GM15510 (cell line): ENCODE data around the gene QSOX2.

Source experiments
- POLR2A ChIP-seq: IDR thresholded peaks from 3 replicates; pipeline ENCODE4 v1.6.1; 2011; ENCODE audit warnings: borderline replicate concordance; ENCODE audit not compliant: insufficient read length; ENCODE audit errors: extremely low read depth

Gene QSOX2

GRCh38 chr9:136228107-136228875 is 17.3 kb downstream of the QSOX2 start:
- no peak for TF ChIP-seq POLR2A

GRCh38 chr9:136226680-136227407 is 18.8 kb downstream of the QSOX2 start:
- no peak for TF ChIP-seq POLR2A

GRCh38 chr9:136225748-136226679 is 19.6 kb downstream of the QSOX2 start:
- TF ChIP-seq POLR2A: no peak

DNA sequence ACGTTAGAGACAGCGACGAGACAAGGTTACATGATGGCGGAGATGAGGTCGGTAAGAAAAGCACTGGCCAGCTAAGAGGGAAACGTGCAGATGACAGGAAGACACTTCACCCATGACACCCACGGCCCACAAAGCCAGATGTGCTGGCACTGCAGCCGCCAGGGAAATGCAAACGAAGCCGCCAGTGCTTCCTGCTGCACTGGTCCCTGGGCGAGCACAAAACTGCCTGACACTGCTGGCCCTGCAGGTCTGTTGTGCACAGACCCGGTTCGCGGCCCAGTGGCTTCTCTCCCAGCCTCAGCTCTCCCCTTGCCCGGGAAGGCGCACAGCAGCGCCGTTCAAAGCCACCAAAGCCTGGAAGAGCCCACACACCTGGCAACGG is 20.3 kb downstream of the QSOX2 start:
- TF ChIP-seq POLR2A: peak; percentile 40

GRCh38 chr9:136223871-136224640 is 21.6 kb downstream of the QSOX2 start:
- TF ChIP-seq POLR2A: no peak

DNA sequence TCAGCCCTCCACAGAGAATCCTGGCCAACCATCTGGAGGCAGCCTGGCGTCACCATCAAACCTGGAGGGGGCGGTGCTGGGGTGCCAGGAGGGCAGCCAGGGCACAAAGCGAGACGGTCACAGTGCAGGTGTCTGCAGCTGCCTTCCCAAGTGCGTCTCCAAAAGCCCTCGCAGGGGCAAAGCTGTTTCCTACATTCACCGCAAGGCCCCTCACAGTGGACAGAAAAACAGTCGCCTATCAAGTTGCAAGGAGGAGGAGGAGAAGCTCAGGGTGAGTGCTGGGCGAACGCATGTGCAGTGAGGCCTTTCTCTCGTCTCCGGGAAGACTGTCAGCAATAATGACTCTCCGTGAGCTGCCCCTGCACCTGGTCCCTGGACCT is 22.7 kb downstream of the QSOX2 start:
- TF ChIP-seq POLR2A: no peak

GRCh38 chr9:136222166-136222905 is 23.3 kb downstream of the QSOX2 start:
- TF ChIP-seq POLR2A: no peak

DNA sequence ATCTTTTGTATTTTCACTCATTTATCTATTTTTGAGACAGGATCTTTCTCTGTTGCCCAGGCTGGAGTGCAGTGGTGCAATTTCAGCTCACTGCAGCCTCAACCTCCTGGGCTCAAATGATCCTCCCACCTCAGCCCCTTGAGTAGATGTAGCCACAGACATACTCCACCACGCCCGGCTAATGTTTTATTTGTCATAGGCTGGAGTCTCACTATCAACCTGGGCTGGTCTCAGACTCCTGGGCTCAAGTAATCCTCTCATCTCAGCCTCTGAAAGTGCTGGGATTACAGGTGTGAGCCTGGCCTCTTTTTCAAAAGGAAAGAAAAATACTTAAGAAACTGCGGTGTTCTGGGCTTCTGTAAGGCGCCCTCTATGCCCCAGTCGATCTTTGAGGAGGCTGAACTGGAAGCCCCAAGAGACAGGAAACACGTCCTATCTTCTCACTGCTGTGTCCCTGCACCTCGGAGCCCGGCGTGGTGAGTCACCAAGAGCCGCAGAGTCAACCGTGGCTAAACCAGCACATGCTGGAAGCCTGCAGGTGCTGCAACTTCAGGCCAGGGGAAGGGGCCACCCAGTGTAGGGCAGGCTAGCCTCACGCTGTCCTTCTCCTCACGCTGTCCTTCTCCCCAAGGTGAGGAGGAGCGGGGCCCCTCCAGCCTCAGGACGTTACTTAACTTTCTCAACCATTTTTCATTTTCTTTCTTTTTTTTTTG is 25.4 kb downstream of the QSOX2 start:
- TF ChIP-seq POLR2A: no peak

- no peak for TF ChIP-seq POLR2A
These were observed 26.3 kb downstream of the QSOX2 start for GRCh38 chr9:136219276-136219675.

GRCh38 chr9:136218673-136219072 is 26.9 kb downstream of the QSOX2 start:
- TF ChIP-seq POLR2A: no peak

GRCh38 chr9:136218271-136218670 is 27.3 kb downstream of the QSOX2 start:
- TF ChIP-seq POLR2A: no peak

GRCh38 chr9:136216541-136217244 is 28.9 kb downstream of the QSOX2 start:
- no peak for TF ChIP-seq POLR2A

DNA sequence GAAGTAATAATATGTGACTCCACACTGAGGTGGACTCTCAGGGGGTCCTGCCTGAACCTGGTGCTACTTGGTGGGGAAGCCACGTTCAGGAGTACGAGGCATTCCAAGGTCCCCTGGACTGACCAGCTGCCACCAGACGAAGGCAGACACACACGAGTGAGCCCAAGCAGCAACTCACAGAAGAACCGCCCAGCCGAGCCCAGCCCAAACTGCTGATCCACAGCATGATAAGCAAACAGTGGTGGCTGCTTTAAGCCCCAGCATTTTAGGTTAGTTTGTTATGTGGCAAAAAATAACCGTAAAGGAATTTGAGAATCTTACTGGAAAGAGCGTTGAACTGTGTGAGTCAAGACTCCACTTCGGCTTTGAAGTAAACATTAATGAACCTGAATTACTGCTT is 31.9 kb downstream of the QSOX2 start:
- no peak for TF ChIP-seq POLR2A

GRCh38 chr9:136212345-136212950 is 33.2 kb downstream of the QSOX2 start:
- TF ChIP-seq POLR2A: no peak
